K562 (cell line): ENCODE results near the gene ENDOV. TPM values are rescaled to one million over a fixed set of nuclear protein-coding genes. Genes with fewer than 3 reads are reported as not detected.

Experiments
- ARID2 ChIP-seq: fragments of 450-650 bp; IDR thresholded peaks from 2 replicates; pipeline ENCODE4 v1.6.1; 2017; ENCODE audit warnings: antibody characterized with exemption, mild to moderate bottlenecking
- MIER1 ChIP-seq: fragments of 450-650 bp; IDR thresholded peaks from 2 replicates; pipeline ENCODE4 v1.6.1; 2016; ENCODE audit warnings: antibody characterized with exemption, mild to moderate bottlenecking, low read depth
- MXD1 ChIP-seq: fragments of 250-450 bp; sonication (Bioruptor Pico); IDR thresholded peaks from 2 replicates; pipeline ENCODE4 v1.8.0; 2021; ENCODE audit warnings: borderline replicate concordance, mild to moderate bottlenecking, moderate library complexity; ENCODE audit not compliant: poor library complexity, severe bottlenecking
- NCOA4 ChIP-seq: fragments of 450-650 bp; IDR thresholded peaks from 2 replicates; pipeline ENCODE4 v1.6.1; 2018; ENCODE audit warnings: mild to moderate bottlenecking; ENCODE audit not compliant: partially characterized antibody
- POLR2AphosphoS2 ChIP-seq: IDR thresholded peaks from 2 replicates; pipeline ENCODE4 v1.6.1; 2012; ENCODE audit warnings: low read length, improper control_type of control experiment
- RFX1 ChIP-seq: fragments of 450-650 bp; IDR thresholded peaks from 2 replicates; pipeline ENCODE4 v1.6.1; 2016; ENCODE audit warnings: mild to moderate bottlenecking, moderate library complexity
- THRA ChIP-seq: fragments of 450-650 bp; IDR thresholded peaks from 2 replicates; pipeline ENCODE4 v1.6.1; 2017; ENCODE audit warnings: mild to moderate bottlenecking, moderate library complexity
- ZNF316 ChIP-seq: fragments of 450-650 bp; IDR thresholded peaks from 2 replicates; pipeline ENCODE4 v1.6.1; 2016
- ZNF384 ChIP-seq: IDR thresholded peaks from 2 replicates; pipeline ENCODE4 v1.6.1; 2012; ENCODE audit warnings: low read depth, low read length, improper control_type of control experiment
- ZNF407 ChIP-seq: fragments of 450-650 bp; IDR thresholded peaks from 2 replicates; pipeline ENCODE4 v1.6.1; 2016; ENCODE audit warnings: low read depth
- polyA plus RNA-seq, 8 experiments: library from polyadenylated mRNA; depleted of rRNA in 4 of 8; stranded (reverse) in 5 of 8; unstranded in 3 of 8; fragments of >200 nt; fragmentation: Nextera tagmentation in 2 of 8; fragmentation: Illumina TruSeq in 1 of 8; extraction: Ambion mirVana in 2 of 8; extraction: Trizol in 1 of 8; gene quantifications; 2 replicates each; pipeline versions ENCODE4 v1.2.1 to v1.2.3, GENCODE V29; 2011 to 2014; ENCODE audit warnings: inconsistent platforms in 1 of 8, missing spikeins in 1 of 8
- total RNA-seq, 7 experiments: library from RNA; depleted of rRNA in 6 of 7; stranded (reverse); fragments of >200 nt in 6 of 7; fragmentation: Illumina TruSeq in 2 of 7; extraction: Trizol in 2 of 7; gene quantifications; 2 replicates each; pipeline versions ENCODE4 v1.2.1 to v1.2.3, GENCODE V29; 2011 to 2021; ENCODE audit warnings: low replicate concordance in 1 of 7

Gene ENDOV
- total and polyA plus RNA-seq, 9 of the 15 experiments (the other 6 are each of a cell fraction or from before 2014, with no cell fraction given): 1.2 to 8.2 (median 3.7) TPM

- TF ChIP-seq THRA (no peak), MXD1 (no peak), POLR2AphosphoS2 (no peak), ZNF407 (no peak), RFX1 (no peak), ZNF316 (no peak), NCOA4 (no peak), ZNF384 (no peak), MIER1 (no peak), ARID2 (no peak)
Measured at GRCh38 chr17:80424261-80424660, 9.3 kb downstream of the ENDOV start (continued).
